Lower leg skin (tissue), 3 donors: ENCODE results near the gene SLC1A7.

Source experiments
- POLR2A ChIP-seq, 2 donors: fragments of 450-650 bp; IDR thresholded peaks; one replicate each; pipeline ENCODE4 v1.6.1; 2016 to 2017; ENCODE audit warnings: antibody characterized with exemption in 2 of 2, mild to moderate bottlenecking in 1 of 2, moderate library complexity in 1 of 2
- TF ChIP-seq, protein P1 (sequence below), 3 donors: fragments of 450-650 bp; IDR thresholded peaks; one replicate each; pipeline ENCODE4 v1.5.1; 2016; ENCODE audit warnings: antibody characterized with exemption in 3 of 3, mild to moderate bottlenecking in 3 of 3, moderate library complexity in 2 of 3

DNA sequence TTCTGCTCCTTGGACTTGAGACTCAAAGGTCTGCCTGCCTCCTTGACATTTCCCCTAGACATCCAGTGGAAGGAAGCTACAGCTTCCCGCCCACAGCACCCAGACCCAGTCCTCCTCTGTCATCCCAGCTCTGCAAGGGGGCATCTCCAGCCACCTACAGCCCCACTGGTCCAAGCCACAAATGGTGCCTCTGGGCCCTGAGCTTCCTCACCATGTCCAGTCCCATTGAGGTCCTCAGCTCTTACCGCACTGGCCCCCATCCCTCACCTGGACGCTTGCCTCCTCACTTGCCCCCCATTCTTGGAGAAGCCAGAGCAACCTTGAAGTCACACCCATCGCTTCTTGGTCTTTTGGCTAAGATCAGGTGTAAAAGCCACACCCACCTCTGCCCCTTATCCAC lies 67.2 kb downstream of the SLC1A7 start:
- TF ChIP-seq, protein P1, sequence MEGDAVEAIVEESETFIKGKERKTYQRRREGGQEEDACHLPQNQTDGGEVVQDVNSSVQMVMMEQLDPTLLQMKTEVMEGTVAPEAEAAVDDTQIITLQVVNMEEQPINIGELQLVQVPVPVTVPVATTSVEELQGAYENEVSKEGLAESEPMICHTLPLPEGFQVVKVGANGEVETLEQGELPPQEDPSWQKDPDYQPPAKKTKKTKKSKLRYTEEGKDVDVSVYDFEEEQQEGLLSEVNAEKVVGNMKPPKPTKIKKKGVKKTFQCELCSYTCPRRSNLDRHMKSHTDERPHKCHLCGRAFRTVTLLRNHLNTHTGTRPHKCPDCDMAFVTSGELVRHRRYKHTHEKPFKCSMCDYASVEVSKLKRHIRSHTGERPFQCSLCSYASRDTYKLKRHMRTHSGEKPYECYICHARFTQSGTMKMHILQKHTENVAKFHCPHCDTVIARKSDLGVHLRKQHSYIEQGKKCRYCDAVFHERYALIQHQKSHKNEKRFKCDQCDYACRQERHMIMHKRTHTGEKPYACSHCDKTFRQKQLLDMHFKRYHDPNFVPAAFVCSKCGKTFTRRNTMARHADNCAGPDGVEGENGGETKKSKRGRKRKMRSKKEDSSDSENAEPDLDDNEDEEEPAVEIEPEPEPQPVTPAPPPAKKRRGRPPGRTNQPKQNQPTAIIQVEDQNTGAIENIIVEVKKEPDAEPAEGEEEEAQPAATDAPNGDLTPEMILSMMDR (IDR thresholded peaks at IDR 0.05): no peak
- no peak for TF ChIP-seq POLR2A (IDR thresholded peaks at IDR 0.05)
